Endothelial cell of umbilical vein (primary cell): ENCODE measurements around the gene SMARCA4. TPM values are rescaled to one million over a fixed set of nuclear protein-coding genes. Genes with fewer than 3 reads are reported as not detected.

Experiments
- BruUV-seq: library from RNA; stranded (reverse); fragments of 400-500 nt; replicated peaks from 2 replicates; lab custom pipeline; 2021; lab: Mats Ljungman, UMichigan
- CTCF ChIA-PET: fragments of 300-600, 350-600 bp; sonication (Branson Sonifier 250); formaldehyde crosslinking; loops from one replicate; lab custom pipeline; 2021; ENCODE audit warnings: antibody characterized with exemption, inconsistent platforms; lab: Charles Lee
- POLR2A ChIA-PET: fragments of 300-600, 350-600 bp; sonication (Branson Sonifier 250); formaldehyde crosslinking; loops from one replicate; lab custom pipeline; 2021; ENCODE audit warnings: antibody characterized with exemption, inconsistent platforms; lab: Charles Lee
- DNase-seq: peaks from one replicate; pipeline ENCODE4 v3.0.0-alpha.2; 2011; ENCODE audit warnings: low read depth, low spot score
- FAIRE-seq: peaks from 2 replicates; lab custom pipeline; 2011; peaks lifted over from hg19 to GRCh38; lab: Jason Lieb, UNC
- H2AFZ ChIP-seq: 2 replicates; pipeline ENCODE4 v1.6.0; 2012; ENCODE audit warnings: low read depth, low read length, control low read depth, inconsistent platforms
- H3K27ac ChIP-seq: 2 replicates; pipeline ENCODE4 v1.5.1; 2011; ENCODE audit warnings: low read depth, mild to moderate bottlenecking, control low read depth, low read length, moderate library complexity; ENCODE audit not compliant: insufficient read depth
- H3K27me3 ChIP-seq, 2 experiments: 2 replicates each; pipeline versions ENCODE4 v1.6.0 to v1.6.1; 2011; ENCODE audit warnings: low read length in 2 of 2, mixed read lengths in 1 of 2; ENCODE audit not compliant: control insufficient read depth in 2 of 2, insufficient read depth in 2 of 2
- H3K36me3 ChIP-seq, 2 experiments: 2 replicates in 1 of 2; 3 replicates in 1 of 2; pipeline ENCODE4 v1.5.1; 2011; ENCODE audit warnings: low read length in 2 of 2, mild to moderate bottlenecking in 1 of 2, moderate library complexity in 1 of 2; ENCODE audit not compliant: control insufficient read depth in 2 of 2, insufficient read depth in 2 of 2; ENCODE audit errors: extremely low read depth in 1 of 2
- H3K4me1 ChIP-seq: 3 replicates; pipeline ENCODE4 v1.5.1; 2011; ENCODE audit warnings: mild to moderate bottlenecking, low read length; ENCODE audit not compliant: control insufficient read depth, insufficient read depth; ENCODE audit errors: extremely low read depth
- H3K4me2 ChIP-seq: 2 replicates; pipeline ENCODE4 v1.6.1; 2011; ENCODE audit warnings: low read length, control low read depth, mixed read lengths; ENCODE audit not compliant: insufficient read depth
- H3K4me3 ChIP-seq, 3 experiments: fragments of 200-600 bp in 1 of 3; sonication (generic), shearing (Covaris generic) in 1 of 3; replicated peaks in 1 of 3; 2 replicates each; pipeline ENCODE4 v1.5.1; 2011 to 2016; ENCODE audit warnings: control low read depth in 3 of 3, low read length in 3 of 3, mild to moderate bottlenecking in 2 of 3, inconsistent platforms in 1 of 3, low read depth in 1 of 3, moderate library complexity in 1 of 3; ENCODE audit not compliant: insufficient read depth in 1 of 3
- H3K79me2 ChIP-seq: 2 replicates; pipeline ENCODE4 v1.6.0; 2012; ENCODE audit warnings: low read length, inconsistent platforms; ENCODE audit not compliant: control insufficient read depth, insufficient read depth
- H3K9ac ChIP-seq: replicated peaks from 2 replicates; pipeline ENCODE3; 2011; ENCODE audit warnings: low read length, control low read depth; ENCODE audit not compliant: insufficient read depth; ENCODE audit errors: extremely low read depth
- H3K9me1 ChIP-seq: replicated peaks from 3 replicates; pipeline ENCODE4 v1.6.0; 2011; ENCODE audit warnings: mild to moderate bottlenecking, low read length; ENCODE audit not compliant: control insufficient read depth, insufficient read depth; ENCODE audit errors: extremely low read depth
- H3K9me3 ChIP-seq: replicated peaks from 2 replicates; pipeline ENCODE4 v1.5.1; 2012; ENCODE audit warnings: low read length, inconsistent platforms; ENCODE audit not compliant: control insufficient read depth, insufficient read depth
- H4K20me1 ChIP-seq: replicated peaks from 2 replicates; pipeline ENCODE3; 2011; ENCODE audit warnings: mild to moderate bottlenecking, low read length; ENCODE audit not compliant: control insufficient read depth, insufficient read depth; ENCODE audit errors: extremely low read depth
- EZH2 ChIP-seq: IDR thresholded peaks from 2 replicates; pipeline ENCODE4 v1.6.1; 2012; ENCODE audit warnings: borderline replicate concordance, low read depth, mild to moderate bottlenecking, moderate library complexity, low read length, inconsistent platforms; ENCODE audit not compliant: severe bottlenecking
- FOS ChIP-seq: IDR thresholded peaks from 2 replicates; pipeline ENCODE4 v1.6.1; 2011; ENCODE audit warnings: mild to moderate bottlenecking, low read length, moderate library complexity, borderline replicate concordance; ENCODE audit not compliant: insufficient read depth
- GATA2 ChIP-seq: IDR thresholded peaks from 2 replicates; pipeline ENCODE4 v1.7.0; 2011; ENCODE audit warnings: low read depth, mild to moderate bottlenecking, moderate library complexity, mixed read lengths, low read length; ENCODE audit not compliant: insufficient read length, insufficient read depth
- JUN ChIP-seq: IDR thresholded peaks from 2 replicates; pipeline ENCODE4 v1.6.1; 2011; ENCODE audit warnings: borderline replicate concordance, low read depth; ENCODE audit not compliant: insufficient read length, insufficient read depth
- MYC ChIP-seq: IDR thresholded peaks from one replicate; pipeline ENCODE4 v1.6.1; 2011; ENCODE audit warnings: mild to moderate bottlenecking, low read depth, low read length
- POLR2A ChIP-seq: IDR thresholded peaks from 2 replicates; pipeline ENCODE4 v1.6.1; 2012; ENCODE audit warnings: low read depth, mild to moderate bottlenecking, control low read depth, low read length
- POLR2AphosphoS5 ChIP-seq: IDR thresholded peaks from 2 replicates; pipeline ENCODE4 v1.6.1; 2012; ENCODE audit warnings: low read depth, mild to moderate bottlenecking, control low read depth, low read length, moderate library complexity; ENCODE audit not compliant: insufficient read depth
- dilution Hi-C: fragments of 300-500 bp; cut with MboI; formaldehyde crosslinking; loops from one replicate; pipeline ENCODE4 v1.15.0; 2019; ENCODE audit warnings: low sequenced_read_pairs; ENCODE audit not compliant: extremely low pct_ligation_motif_present
- intact Hi-C: fragments of 100-400 bp; cut with micrococcal nuclease; formaldehyde crosslinking; loops from one replicate; pipeline ENCODE4 v1.10.0; 2022
- polyA plus RNA-seq, 4 experiments: library from polyadenylated mRNA; depleted of rRNA in 3 of 4; stranded (reverse) in 3 of 4; unstranded in 1 of 4; fragments of >200 nt; gene quantifications; 2 replicates each; pipeline versions ENCODE4 v1.2.1 to v1.2.3, GENCODE V29; 2011 to 2012; ENCODE audit warnings: missing spikeins in 1 of 4
- total RNA-seq: library from RNA; stranded (reverse); gene quantifications from 2 replicates; pipeline ENCODE4 v1.2.3, GENCODE V29; 2021
- TF ChIP-seq, protein P1 (sequence below), 2 donors: IDR thresholded peaks; 1 replicate in 1 of 2; 2 replicates in 1 of 2; pipeline ENCODE4 v1.5.1; 2011; ENCODE audit warnings: low read length in 2 of 2, mild to moderate bottlenecking in 2 of 2, moderate library complexity in 2 of 2, control low read depth in 1 of 2, inconsistent platforms in 1 of 2, low read depth in 1 of 2; ENCODE audit not compliant: insufficient read depth in 1 of 2; ENCODE audit errors: extremely low read depth in 1 of 2
- TF ChIP-seq, protein P2 (sequence below): IDR thresholded peaks from 2 replicates; pipeline ENCODE4 v1.6.1; 2011; ENCODE audit not compliant: insufficient read depth, insufficient read length

The SMARCA4 gene
- total and polyA plus RNA-seq, 2 donors (not counting 3 experiments of a cell fraction or from before 2014, with no cell fraction given), result 65.0 to 177 TPM

DNA sequence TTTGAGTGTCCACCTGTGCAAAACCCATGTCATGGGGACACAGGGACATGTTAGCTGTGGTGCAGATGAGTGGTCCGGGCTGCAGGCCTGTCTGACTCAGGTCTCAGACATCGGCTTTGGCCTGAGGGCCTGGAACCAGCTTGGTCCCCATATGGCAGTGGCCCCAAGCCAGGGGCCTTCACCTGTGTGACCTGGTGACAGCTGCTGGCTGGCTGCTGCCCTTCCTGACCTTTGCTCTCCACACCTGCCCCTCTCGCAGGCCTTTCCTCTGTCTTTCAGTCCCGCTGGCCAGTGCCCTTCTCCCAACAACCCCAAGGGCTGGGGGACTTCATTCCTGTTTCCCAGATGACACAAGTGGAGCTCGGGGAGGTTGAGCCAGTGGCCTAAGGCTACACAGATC, 105.5 kb downstream of the SMARCA4 start:
- H4K20me1 ChIP-seq, result no peaks in the 10 kb centered on the region
- FAIRE-seq, result no peak
- H3K4me2 ChIP-seq, result no peak overlapping the region
- no peaks in the 10 kb centered on the region for H3K27me3 ChIP-seq
- H3K9me3 ChIP-seq, result no peaks in the 10 kb centered on the region
- no TSS peak for BruUV-seq
- H2AFZ ChIP-seq, result no peak overlapping the region
- TF ChIP-seq EZH2 (no peak), FOS (no peak), POLR2AphosphoS5 (no peak), POLR2A (no peak), GATA2 (no peak), MYC (no peak), JUN (no peak)
- TF ChIP-seq, protein P1, sequence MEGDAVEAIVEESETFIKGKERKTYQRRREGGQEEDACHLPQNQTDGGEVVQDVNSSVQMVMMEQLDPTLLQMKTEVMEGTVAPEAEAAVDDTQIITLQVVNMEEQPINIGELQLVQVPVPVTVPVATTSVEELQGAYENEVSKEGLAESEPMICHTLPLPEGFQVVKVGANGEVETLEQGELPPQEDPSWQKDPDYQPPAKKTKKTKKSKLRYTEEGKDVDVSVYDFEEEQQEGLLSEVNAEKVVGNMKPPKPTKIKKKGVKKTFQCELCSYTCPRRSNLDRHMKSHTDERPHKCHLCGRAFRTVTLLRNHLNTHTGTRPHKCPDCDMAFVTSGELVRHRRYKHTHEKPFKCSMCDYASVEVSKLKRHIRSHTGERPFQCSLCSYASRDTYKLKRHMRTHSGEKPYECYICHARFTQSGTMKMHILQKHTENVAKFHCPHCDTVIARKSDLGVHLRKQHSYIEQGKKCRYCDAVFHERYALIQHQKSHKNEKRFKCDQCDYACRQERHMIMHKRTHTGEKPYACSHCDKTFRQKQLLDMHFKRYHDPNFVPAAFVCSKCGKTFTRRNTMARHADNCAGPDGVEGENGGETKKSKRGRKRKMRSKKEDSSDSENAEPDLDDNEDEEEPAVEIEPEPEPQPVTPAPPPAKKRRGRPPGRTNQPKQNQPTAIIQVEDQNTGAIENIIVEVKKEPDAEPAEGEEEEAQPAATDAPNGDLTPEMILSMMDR (IDR thresholded peaks at IDR 0.05; ENCODE audit: extremely low read depth in 1 of 2, insufficient read depth in 1 of 2, low read depth in 1 of 2, low read length in 2 of 2), result no peak
- TF ChIP-seq, protein P2, sequence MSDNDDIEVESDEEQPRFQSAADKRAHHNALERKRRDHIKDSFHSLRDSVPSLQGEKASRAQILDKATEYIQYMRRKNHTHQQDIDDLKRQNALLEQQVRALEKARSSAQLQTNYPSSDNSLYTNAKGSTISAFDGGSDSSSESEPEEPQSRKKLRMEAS, result no peak
- intact Hi-C loops, result no loop called here
- no peak for DNase-seq
- peaks cover 2 to 15% of the 10 kb centered on the region in 2 experiments for H3K36me3 ChIP-seq
- H3K4me3 ChIP-seq, result no peak overlapping the region
- dilution Hi-C loops, result no loop called here
- H3K79me2 ChIP-seq, result no peaks in the 10 kb centered on the region
- H3K27ac ChIP-seq, result no peak overlapping the region
- H3K4me1 ChIP-seq, result no peaks in the 10 kb centered on the region
- POLR2A ChIA-PET, result no interaction called here
- H3K9me1 ChIP-seq, result no peaks in the 10 kb centered on the region
- no peak overlapping the region for H3K9ac ChIP-seq
- CTCF ChIA-PET, result no interaction called here
